ES-I3 (cell line): ENCODE data around the gene RFT1.
A peak's percentile ranks its signal among the peaks of the same experiment; 100 is the strongest.

ENCODE experiments used
- H3K36me3 ChIP-seq: 2 replicates; pipeline ENCODE4 v1.6.1; 2013; ENCODE audit warnings: mild to moderate bottlenecking, low read length, control low read depth, moderate library complexity; ENCODE audit not compliant: insufficient read depth
- H3K4me1 ChIP-seq: 2 replicates; pipeline ENCODE4 v1.6.1; 2013; ENCODE audit warnings: mild to moderate bottlenecking, control low read depth, low read length; ENCODE audit not compliant: insufficient read depth
- H3K9ac ChIP-seq: 2 replicates; pipeline ENCODE4 v1.6.1; 2013; ENCODE audit warnings: low read depth, mild to moderate bottlenecking, low read length, moderate library complexity
- H3K9me3 ChIP-seq: 2 replicates; pipeline ENCODE4 v1.6.1; 2013; ENCODE audit warnings: mild to moderate bottlenecking, low read length, moderate library complexity; ENCODE audit not compliant: control insufficient read depth, insufficient read depth

Gene RFT1

GRCh38 chr3:53130179-53131061, at the start of gene RFT1:
Gene RFT1, minus strand, starts transcription at chr3:53130435. Its CDS starts 35 bp downstream, at chr3:53130400.
- H3K9me3 ChIP-seq, result no peaks in the 10 kb centered on the region
- H3K4me1 ChIP-seq, result peaks cover 6% of the 10 kb centered on the region; the same call in 1 of the 2 replicates
- peak within 1 kb of the TSS; percentile 79 for H3K9ac ChIP-seq
- H3K36me3 ChIP-seq, result no peaks in the 10 kb centered on the region; the same call in 1 of the 2 replicates

- Histone ChIP-seq H3K36me3 (no peaks in the 10 kb centered on the region), H3K4me1 (no peaks in the 10 kb centered on the region), H3K9ac (no peak overlapping the region), H3K9me3 (no peaks in the 10 kb centered on the region)
Observed at GRCh38 chr3:53179580-53179979, 49.3 kb upstream of the RFT1 start.

GRCh38 chr3:53178246-53178645, 48.0 kb upstream of the RFT1 start:
- H3K9me3 ChIP-seq, result no peaks in the 10 kb centered on the region
- H3K36me3 ChIP-seq, result no peaks in the 10 kb centered on the region
- H3K9ac ChIP-seq, result no peak overlapping the region
- H3K4me1 ChIP-seq, result no peaks in the 10 kb centered on the region

GRCh38 chr3:53175613-53176540, 45.6 kb upstream of the RFT1 start:
- Histone ChIP-seq H3K9ac (no peak overlapping the region), H3K9me3 (no peaks in the 10 kb centered on the region), H3K36me3 (no peaks in the 10 kb centered on the region), H3K4me1 (peaks cover 19% of the 10 kb centered on the region)

GRCh38 chr3:53174346-53175250, 44.4 kb upstream of the RFT1 start:
- Histone ChIP-seq H3K4me1 (peaks cover 29% of the 10 kb centered on the region), H3K9me3 (no peaks in the 10 kb centered on the region), H3K36me3 (no peaks in the 10 kb centered on the region), H3K9ac (no peak overlapping the region)

- H3K36me3 ChIP-seq, result no peaks in the 10 kb centered on the region
- peaks cover 37% of the 10 kb centered on the region for H3K4me1 ChIP-seq
- no peaks in the 10 kb centered on the region for H3K9me3 ChIP-seq
- H3K9ac ChIP-seq, result no peak overlapping the region
Observed at GRCh38 chr3:53173107-53173506, 42.9 kb upstream of the RFT1 start.

- H3K9me3 ChIP-seq, result no peaks in the 10 kb centered on the region
- no peaks in the 10 kb centered on the region for H3K36me3 ChIP-seq
- peaks cover 48% of the 10 kb centered on the region for H3K4me1 ChIP-seq
- no peak overlapping the region for H3K9ac ChIP-seq
Observed at GRCh38 chr3:53171827-53172505, 41.7 kb upstream of the RFT1 start.

GRCh38 chr3:53171064-53171418, 40.8 kb upstream of the RFT1 start:
- peaks cover 51% of the 10 kb centered on the region for H3K4me1 ChIP-seq
- H3K36me3 ChIP-seq, result no peaks in the 10 kb centered on the region
- no peaks in the 10 kb centered on the region for H3K9me3 ChIP-seq
- no peak overlapping the region for H3K9ac ChIP-seq

- no peaks in the 10 kb centered on the region for H3K9me3 ChIP-seq
- no peak overlapping the region for H3K9ac ChIP-seq
- no peaks in the 10 kb centered on the region for H3K36me3 ChIP-seq
- peaks cover 51% of the 10 kb centered on the region for H3K4me1 ChIP-seq
Observed at GRCh38 chr3:53170325-53171063, 40.3 kb upstream of the RFT1 start.

- Histone ChIP-seq H3K9ac (no peak overlapping the region), H3K36me3 (no peaks in the 10 kb centered on the region), H3K9me3 (no peaks in the 10 kb centered on the region), H3K4me1 (peaks cover 51% of the 10 kb centered on the region)
Observed at GRCh38 chr3:53169832-53170324, 39.6 kb upstream of the RFT1 start.

- Histone ChIP-seq H3K9ac (no peak overlapping the region), H3K4me1 (peaks cover 51% of the 10 kb centered on the region)
Observed at GRCh38 chr3:53169045-53169831, 39.0 kb upstream of the RFT1 start.

GRCh38 chr3:53168175-53168923, 38.1 kb upstream of the RFT1 start:
- H3K4me1 ChIP-seq, result peaks cover 55% of the 10 kb centered on the region

More at GRCh38 chr3:53169045-53169831, 39.0 kb upstream of the RFT1 start:
- Histone ChIP-seq H3K9me3 (no peaks in the 10 kb centered on the region), H3K36me3 (no peaks in the 10 kb centered on the region)

More at GRCh38 chr3:53168175-53168923, 38.1 kb upstream of the RFT1 start:
- no peaks in the 10 kb centered on the region for H3K9me3 ChIP-seq
- H3K36me3 ChIP-seq, result no peaks in the 10 kb centered on the region
- no peak overlapping the region for H3K9ac ChIP-seq
